GM12801 (cell line): Measurements from ENCODE around the gene OXSR1.

Experiments used
- TF ChIP-seq, protein P1 (sequence below): IDR thresholded peaks from one replicate; pipeline ENCODE4 v1.5.1; 2011; ENCODE audit warnings: control low read depth; ENCODE audit not compliant: insufficient read length; ENCODE audit errors: extremely low read depth

The OXSR1 gene

DNA sequence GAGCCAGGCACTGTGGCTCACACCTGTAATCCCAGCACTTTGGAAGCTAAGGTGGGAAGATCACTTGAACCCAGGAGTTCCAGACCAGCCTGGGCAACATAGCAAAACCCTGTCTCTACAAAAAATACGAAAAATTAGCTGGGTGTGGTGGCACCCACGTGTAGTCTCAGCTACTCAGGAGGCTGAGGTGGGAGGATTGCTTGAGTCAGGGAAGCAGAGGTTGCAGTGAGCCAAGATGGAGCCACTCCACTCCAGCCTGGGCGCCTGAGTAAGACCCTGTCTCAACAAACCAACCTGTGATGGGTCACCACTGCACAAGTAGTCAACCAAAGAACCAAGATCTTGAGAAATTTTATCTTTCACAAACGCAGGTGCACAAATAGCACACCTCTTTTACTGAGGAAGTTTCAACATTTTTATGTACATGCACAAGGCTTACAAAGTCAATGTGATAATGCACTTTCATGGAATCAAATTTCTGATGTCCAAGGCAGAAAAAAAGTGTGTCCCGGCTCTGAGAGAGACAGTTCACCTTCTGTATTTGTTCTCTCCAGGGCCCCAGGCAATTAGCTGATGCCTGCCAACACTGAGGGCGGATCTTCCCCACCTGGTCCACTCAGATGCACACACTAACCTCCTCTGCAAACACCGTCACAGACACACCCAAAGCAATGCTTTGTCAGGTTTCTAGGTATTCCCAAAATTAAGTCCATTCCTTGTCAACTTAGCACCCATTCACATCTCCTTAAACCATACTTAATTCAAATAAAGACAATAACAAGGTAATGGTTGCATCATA, 40.8 kb upstream of the OXSR1 start:
- TF ChIP-seq, protein P1, sequence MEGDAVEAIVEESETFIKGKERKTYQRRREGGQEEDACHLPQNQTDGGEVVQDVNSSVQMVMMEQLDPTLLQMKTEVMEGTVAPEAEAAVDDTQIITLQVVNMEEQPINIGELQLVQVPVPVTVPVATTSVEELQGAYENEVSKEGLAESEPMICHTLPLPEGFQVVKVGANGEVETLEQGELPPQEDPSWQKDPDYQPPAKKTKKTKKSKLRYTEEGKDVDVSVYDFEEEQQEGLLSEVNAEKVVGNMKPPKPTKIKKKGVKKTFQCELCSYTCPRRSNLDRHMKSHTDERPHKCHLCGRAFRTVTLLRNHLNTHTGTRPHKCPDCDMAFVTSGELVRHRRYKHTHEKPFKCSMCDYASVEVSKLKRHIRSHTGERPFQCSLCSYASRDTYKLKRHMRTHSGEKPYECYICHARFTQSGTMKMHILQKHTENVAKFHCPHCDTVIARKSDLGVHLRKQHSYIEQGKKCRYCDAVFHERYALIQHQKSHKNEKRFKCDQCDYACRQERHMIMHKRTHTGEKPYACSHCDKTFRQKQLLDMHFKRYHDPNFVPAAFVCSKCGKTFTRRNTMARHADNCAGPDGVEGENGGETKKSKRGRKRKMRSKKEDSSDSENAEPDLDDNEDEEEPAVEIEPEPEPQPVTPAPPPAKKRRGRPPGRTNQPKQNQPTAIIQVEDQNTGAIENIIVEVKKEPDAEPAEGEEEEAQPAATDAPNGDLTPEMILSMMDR, result no peak

DNA sequence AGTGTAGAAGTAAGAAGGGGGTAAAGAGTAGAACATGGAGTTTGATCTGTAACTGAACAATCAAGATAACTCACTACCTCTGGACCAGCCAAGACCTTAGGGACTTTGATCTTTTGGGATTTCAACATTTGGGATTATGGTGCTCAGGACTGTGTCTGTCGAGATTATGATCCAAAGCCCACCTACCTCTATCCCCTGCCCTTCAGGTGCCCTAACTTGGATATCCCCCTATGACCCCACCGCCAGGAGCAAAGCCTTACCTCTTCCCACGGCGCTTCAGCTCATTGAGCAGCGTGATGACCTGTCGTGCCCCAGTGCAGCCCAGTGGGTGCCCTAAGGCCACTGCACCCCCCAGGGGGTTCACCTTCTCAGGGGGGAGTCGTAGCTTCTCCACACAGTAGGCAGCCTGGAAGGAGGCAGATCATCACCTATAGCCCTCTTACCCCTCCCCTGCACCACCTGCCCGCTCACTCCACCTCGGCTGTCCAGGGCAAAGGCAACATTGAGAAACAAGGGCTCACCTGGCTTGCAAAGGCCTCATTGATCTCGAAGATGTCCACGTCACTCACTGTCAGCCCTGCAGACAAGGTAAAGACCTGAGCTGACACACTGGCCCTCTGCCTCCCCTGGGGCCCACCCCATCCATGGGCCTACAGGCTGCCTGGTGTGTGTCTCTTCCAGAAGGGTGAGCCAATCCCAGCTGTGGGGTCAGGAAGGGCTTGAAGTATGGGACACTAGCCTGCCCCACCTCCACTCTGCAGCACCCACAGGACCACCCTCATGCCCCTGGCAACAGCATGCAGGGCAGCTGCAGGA, 39.8 kb upstream of the OXSR1 start:
- TF ChIP-seq, protein P1, result no peak

DNA sequence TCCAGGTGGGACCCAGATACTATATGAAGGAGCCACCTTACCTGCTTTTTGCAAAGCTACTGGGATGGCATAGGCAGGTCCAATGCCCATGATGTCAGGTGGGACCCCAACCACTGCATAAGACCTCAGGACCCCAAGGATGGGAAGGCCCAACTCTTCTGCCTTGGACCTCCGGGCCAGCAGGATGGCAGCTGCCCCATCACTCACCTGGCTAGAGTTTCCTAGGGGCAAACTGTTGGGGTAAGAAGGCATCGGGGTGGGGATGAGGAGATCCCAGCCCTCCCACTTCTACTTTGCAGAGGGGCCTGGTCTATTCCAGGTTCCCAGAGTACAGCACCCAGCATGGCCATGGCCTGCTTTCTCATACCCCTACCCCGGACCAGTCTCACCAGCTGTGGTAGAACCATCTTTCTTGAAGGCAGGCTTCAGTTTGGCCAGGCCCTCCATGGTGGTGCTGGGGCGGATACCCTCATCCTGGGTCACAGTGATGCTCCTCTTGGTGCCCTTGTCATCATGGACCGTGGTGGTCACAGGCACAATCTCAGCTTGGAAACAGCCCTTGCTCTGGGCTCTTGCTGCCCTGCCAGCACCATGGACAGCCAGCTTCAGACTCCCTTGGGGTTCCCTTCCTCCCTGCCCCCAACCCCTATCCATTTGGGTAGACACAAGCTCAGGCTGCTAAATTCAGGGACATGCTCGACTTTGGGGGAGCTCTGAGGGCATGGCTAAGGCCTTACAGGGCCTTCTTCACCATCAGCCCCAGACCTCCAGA, 39.0 kb upstream of the OXSR1 start:
- TF ChIP-seq, protein P1, result no peak

DNA sequence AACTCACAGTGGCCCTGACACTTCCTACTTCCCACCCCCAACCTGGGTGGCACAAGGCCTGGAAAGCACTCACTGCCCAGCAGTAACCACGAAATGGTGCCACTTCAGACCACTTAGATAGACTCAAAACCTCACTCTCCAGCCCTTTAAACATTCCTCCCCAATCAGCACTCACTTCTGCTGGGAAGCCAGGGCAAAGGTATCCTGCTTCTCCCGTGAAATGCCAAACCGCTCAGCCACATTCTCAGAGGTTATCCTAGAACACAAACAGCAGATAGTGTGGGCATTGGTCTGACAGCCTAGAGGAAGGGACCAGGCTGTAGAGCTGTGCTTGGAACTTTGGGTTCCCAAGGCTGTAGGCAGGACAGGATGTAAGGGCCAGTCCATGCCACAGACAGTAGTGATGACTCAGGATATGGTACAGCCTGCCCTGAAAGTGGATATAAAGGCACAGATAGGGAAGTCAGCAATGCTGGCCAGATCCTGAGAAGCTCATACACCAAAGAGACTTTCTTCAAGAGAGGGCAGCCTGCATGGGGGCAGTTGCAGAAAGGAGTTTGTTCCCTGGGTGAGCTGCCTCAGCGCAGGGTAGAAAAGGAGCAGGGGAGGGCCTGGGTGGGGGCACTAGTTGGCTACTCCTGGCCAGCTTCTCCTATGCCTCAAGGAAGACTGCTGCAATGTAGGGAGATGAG, 37.6 kb upstream of the OXSR1 start:
- TF ChIP-seq, protein P1, result no peak

DNA sequence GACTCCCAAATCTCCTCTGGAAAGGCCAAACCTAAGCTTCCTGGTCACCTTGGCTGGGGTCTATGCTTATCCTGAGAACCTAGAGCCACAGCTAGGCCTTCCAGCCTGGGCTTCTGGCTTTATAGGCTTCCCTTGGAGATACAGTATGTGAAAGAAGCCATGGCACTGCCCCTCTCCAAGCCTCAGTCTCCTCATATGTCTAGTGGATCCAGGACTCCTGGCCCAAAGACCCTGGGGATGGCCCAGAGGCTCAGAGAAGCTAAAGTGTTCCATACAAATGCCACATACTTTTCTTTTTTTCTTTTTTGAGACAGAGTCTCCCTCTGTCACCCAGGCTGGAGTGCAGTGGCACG, 37.1 kb upstream of the OXSR1 start:
- TF ChIP-seq, protein P1, result no peak

DNA sequence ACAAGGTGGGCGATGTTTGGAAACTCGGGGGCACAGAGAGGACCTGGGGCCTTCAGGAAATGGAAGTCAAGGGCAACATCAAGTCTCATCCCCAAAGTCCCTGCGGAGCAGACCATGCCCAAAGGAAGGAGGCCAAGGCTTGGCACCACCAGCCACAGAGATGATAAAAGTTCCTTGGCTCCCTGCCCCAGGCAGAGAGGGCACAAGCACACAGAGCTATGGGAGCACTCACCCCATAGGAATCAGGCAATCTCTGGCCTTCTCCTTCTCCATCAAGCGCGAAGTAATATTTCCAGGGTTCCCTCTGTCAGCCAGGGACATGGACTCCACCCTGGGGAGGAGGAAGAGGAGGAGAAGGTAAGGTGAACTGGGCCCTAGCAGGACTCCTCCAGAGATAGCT, 36.3 kb upstream of the OXSR1 start:
- TF ChIP-seq, protein P1, result no peak
